PFSK-1 (cell line): Measurements from ENCODE around the gene PARP4. TPM values are rescaled to one million over a fixed set of nuclear protein-coding genes. Genes with fewer than 3 reads are reported as not detected.

Source experiments
- FOXP2 ChIP-seq: optimal IDR thresholded peaks from 2 replicates; pipeline ENCODE3; 2011; ENCODE audit warnings: borderline replicate concordance, control low read depth, inconsistent platforms; ENCODE audit not compliant: insufficient read depth; ENCODE audit errors: extremely low read length, extremely low read depth
- POLR2AphosphoS5 ChIP-seq: IDR thresholded peaks from 2 replicates; pipeline ENCODE4 v1.6.1; 2012; ENCODE audit warnings: low read depth, mild to moderate bottlenecking, control low read depth, low read length, moderate library complexity
- REST ChIP-seq, 2 experiments: IDR thresholded peaks; 2 replicates each; pipeline versions ENCODE4 v1.6.1 to v1.8.0; 2011 to 2012; ENCODE audit warnings: low read depth in 2 of 2, low read length in 2 of 2, control low read depth in 1 of 2, inconsistent platforms in 1 of 2, mild to moderate bottlenecking in 1 of 2, moderate library complexity in 1 of 2; ENCODE audit not compliant: insufficient read depth in 1 of 2
- SIN3A ChIP-seq: IDR thresholded peaks from 2 replicates; pipeline ENCODE4 v1.6.1; 2012; ENCODE audit warnings: mild to moderate bottlenecking, low read length, moderate library complexity, borderline replicate concordance; ENCODE audit not compliant: insufficient read depth
- TAF1 ChIP-seq: IDR thresholded peaks from 2 replicates; pipeline ENCODE4 v1.6.1; 2012; ENCODE audit warnings: low read length, control low read depth, borderline replicate concordance; ENCODE audit not compliant: insufficient read depth
- polyA plus RNA-seq: library from polyadenylated mRNA; unstranded; fragments of >200 nt; gene quantifications from one replicate; pipeline ENCODE4 v1.2.1, GENCODE V29; 2012; ENCODE audit warnings: low read depth, missing spikeins; ENCODE audit not compliant: insufficient read length

Gene PARP4
- 2.7 TPM for polyA plus RNA-seq

- TF ChIP-seq REST (IDR thresholded peaks at IDR 0.05; ENCODE audit: insufficient read depth in 1 of 2, low read depth in 2 of 2, low read length in 2 of 2) (0 out of 4 replicates have a peak, but pooled peaks of 1 of the 2 experiments have one; percentile 24), SIN3A (no peak; the same call in 1 of the 2 replicates), FOXP2 (no peak), TAF1 (no peak), POLR2AphosphoS5 (peak; percentile 61)
These were observed at the start of gene PARP4 for GRCh38 chr13:24512197-24512907. TSS of gene PARP4 (minus strand) at chr13:24512778. CDS start at chr13:24503776, 9,002 bp downstream.

- TF ChIP-seq FOXP2, result no peak
- TF ChIP-seq TAF1, result no peak
- TF ChIP-seq SIN3A, result no peak
- TF ChIP-seq POLR2AphosphoS5, result no peak
- no peak for TF ChIP-seq REST (IDR thresholded peaks at IDR 0.05; ENCODE audit: insufficient read depth in 1 of 2, low read depth in 2 of 2, low read length in 2 of 2)
These were observed 44.5 kb upstream of the PARP4 start for GRCh38 chr13:24557081-24557480.

GRCh38 chr13:24541127-24541475, 28.5 kb upstream of the PARP4 start:
- TF ChIP-seq REST (IDR thresholded peaks at IDR 0.05; ENCODE audit: insufficient read depth in 1 of 2, low read depth in 2 of 2, low read length in 2 of 2), result no peak
- no peak for TF ChIP-seq FOXP2
- no peak for TF ChIP-seq SIN3A
- TF ChIP-seq TAF1, result no peak
- TF ChIP-seq POLR2AphosphoS5, result no peak

GRCh38 chr13:24540236-24541126, 27.9 kb upstream of the PARP4 start:
- no peak for TF ChIP-seq POLR2AphosphoS5
- TF ChIP-seq FOXP2, result no peak
- no peak for TF ChIP-seq SIN3A
- TF ChIP-seq REST (IDR thresholded peaks at IDR 0.05; ENCODE audit: insufficient read depth in 1 of 2, low read depth in 2 of 2, low read length in 2 of 2), result no peak
- no peak for TF ChIP-seq TAF1
